Measurements from ENCODE around the gene LRRC58. TPM values are rescaled to one million over a fixed set of nuclear protein-coding genes. Genes with fewer than 3 reads are reported as not detected.

LRRC58 gene
- total and polyA plus RNA-seq, 2 of the 13 experiments (the other 11 are each of a cell fraction or from before 2014, with no cell fraction given) = 9.7 to 17.3 TPM

DNA sequence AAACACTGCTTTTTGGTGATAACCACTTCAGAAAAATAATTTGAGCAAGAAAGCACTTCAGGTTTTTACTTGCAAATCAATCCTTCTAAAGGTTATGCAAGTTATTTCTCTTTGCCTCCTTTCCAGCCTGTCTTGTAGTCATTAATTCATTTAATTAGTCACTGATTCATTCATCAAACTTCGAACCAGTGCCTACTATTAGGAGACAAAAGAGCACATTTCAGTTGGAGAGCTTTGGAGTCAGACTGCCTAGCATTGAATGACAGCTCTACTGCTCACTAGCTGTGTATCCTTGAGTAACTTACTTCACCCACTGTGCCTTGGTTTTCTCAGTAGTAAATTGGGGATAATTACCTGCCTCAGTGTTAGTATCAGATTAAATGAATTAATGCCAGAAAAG lies 14.9 kb upstream of the LRRC58 start:
- ChIA-PET CTCF (ENCODE audit: low intra/inter-chr PET ratio, low total read pairs) (no interaction called here), POLR2A (interaction anchor here (1.3 kb wide), 1 partner anchor 15 kb away, joined by 3 read pairs; the partner anchor contains the start of gene LRRC58)
- Histone ChIP-seq H4K20me1 (ENCODE audit: insufficient read depth, low read length) (no peaks in the 10 kb centered on the region), H3K4me2 (ENCODE audit: low read depth, low read length) (no peak overlapping the region), H2AFZ (ENCODE audit: low read length) (no peak overlapping the region), H3K4me3 (replicated peaks in 1 of 3; ENCODE audit: insufficient read depth in 1 of 3, low read depth in 2 of 3, low read length in 3 of 3) (no peak overlapping the region), H3K27me3 (ENCODE audit: control insufficient read depth in 1 of 2, insufficient read depth in 2 of 2, low read length in 2 of 2) (no peaks in the 10 kb centered on the region), H3K36me3 (replicated peaks in 1 of 2; ENCODE audit: control insufficient read depth in 1 of 2, insufficient read depth in 2 of 2, low read length in 2 of 2) (no peaks in the 10 kb centered on the region), H3K4me1 (ENCODE audit: insufficient read depth, low read length) (peaks cover 4% of the 10 kb centered on the region), H3K79me2 (ENCODE audit: insufficient read depth, low read length) (no peaks in the 10 kb centered on the region), H3K9ac (ENCODE audit: insufficient read depth, low read depth, low read length) (no peak overlapping the region), H3K27ac (ENCODE audit: extremely low read length, insufficient read depth, low read length) (no peak overlapping the region), H3K9me3 (ENCODE audit: low read length) (no peaks in the 10 kb centered on the region)
- BruUV-seq (replicated peaks) = no TSS peak
- in situ Hi-C loops (cut with HindIII; ENCODE audit: extremely low pct_ligation_motif_present, low pct_unique_long_range_greater_than_20kb) = no loop called here
- TF ChIP-seq, protein P1, sequence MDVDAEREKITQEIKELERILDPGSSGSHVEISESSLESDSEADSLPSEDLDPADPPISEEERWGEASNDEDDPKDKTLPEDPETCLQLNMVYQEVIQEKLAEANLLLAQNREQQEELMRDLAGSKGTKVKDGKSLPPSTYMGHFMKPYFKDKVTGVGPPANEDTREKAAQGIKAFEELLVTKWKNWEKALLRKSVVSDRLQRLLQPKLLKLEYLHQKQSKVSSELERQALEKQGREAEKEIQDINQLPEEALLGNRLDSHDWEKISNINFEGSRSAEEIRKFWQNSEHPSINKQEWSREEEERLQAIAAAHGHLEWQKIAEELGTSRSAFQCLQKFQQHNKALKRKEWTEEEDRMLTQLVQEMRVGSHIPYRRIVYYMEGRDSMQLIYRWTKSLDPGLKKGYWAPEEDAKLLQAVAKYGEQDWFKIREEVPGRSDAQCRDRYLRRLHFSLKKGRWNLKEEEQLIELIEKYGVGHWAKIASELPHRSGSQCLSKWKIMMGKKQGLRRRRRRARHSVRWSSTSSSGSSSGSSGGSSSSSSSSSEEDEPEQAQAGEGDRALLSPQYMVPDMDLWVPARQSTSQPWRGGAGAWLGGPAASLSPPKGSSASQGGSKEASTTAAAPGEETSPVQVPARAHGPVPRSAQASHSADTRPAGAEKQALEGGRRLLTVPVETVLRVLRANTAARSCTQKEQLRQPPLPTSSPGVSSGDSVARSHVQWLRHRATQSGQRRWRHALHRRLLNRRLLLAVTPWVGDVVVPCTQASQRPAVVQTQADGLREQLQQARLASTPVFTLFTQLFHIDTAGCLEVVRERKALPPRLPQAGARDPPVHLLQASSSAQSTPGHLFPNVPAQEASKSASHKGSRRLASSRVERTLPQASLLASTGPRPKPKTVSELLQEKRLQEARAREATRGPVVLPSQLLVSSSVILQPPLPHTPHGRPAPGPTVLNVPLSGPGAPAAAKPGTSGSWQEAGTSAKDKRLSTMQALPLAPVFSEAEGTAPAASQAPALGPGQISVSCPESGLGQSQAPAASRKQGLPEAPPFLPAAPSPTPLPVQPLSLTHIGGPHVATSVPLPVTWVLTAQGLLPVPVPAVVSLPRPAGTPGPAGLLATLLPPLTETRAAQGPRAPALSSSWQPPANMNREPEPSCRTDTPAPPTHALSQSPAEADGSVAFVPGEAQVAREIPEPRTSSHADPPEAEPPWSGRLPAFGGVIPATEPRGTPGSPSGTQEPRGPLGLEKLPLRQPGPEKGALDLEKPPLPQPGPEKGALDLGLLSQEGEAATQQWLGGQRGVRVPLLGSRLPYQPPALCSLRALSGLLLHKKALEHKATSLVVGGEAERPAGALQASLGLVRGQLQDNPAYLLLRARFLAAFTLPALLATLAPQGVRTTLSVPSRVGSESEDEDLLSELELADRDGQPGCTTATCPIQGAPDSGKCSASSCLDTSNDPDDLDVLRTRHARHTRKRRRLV (CRISPR knock-in tag; IDR thresholded peaks at IDR 0.05) = no peak
- TF ChIP-seq THYN1 (CRISPR knock-in tag; IDR thresholded peaks at IDR 0.05; ENCODE audit: borderline replicate concordance, low read depth) (no peak), NFRKB (IDR thresholded peaks at IDR 0.05) (no peak), KDM4B (CRISPR knock-in tag; IDR thresholded peaks at IDR 0.05) (no peak), MXD4 (CRISPR knock-in tag; IDR thresholded peaks at IDR 0.05) (no peak), FOXC1 (CRISPR knock-in tag; IDR thresholded peaks at IDR 0.05; ENCODE audit: borderline replicate concordance) (no peak), NFYC (CRISPR knock-in tag; IDR thresholded peaks at IDR 0.05) (no peak)
- 4% methylated on average over 1 of the region's 1 CpG for WGBS (ENCODE audit: low lambda C conversion rate)
- intact Hi-C loops (cut with micrococcal nuclease; ENCODE audit: unreplicated experiment) = no loop called here
- DNase-seq (ENCODE audit: low spot score) = no peak
- no peak for ATAC-seq
- no peak for FAIRE-seq

Measured in HepG2 (cell line).